Measurements from ENCODE around the gene BAHCC1. TPM values are rescaled to one million over a fixed set of nuclear protein-coding genes. Genes with fewer than 3 reads are reported as not detected.

BAHCC1 gene
- total and polyA plus RNA-seq, 2 of the 4 experiments (the other 2 are of a cell fraction) = 0.36 to 7.8 TPM

DNA sequence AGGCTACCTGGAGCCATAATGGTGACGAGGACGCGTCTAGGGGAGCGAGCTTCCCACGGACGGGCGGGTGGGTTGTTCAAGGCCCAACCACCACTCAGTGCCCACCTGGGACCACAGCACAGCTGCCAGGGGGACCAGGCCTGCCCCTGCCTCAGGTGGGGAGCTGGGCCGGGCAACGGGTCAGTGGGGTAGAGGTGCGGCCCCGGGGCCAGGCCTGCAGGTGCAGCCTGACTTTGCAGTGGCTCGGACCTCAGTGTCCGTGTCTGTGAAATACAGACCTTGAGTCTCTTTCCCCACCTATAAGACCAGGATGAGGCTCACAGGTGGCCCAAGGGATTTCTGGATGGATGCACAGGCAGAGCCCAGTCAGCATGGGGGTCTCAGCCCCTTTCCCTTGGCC lies 74.0 kb downstream of the BAHCC1 start:
- no peaks in the 10 kb centered on the region for H3K4me1 ChIP-seq (ENCODE audit: control insufficient read depth, insufficient read depth, low read length)
- H2AFZ ChIP-seq (replicated peaks; ENCODE audit: low read length, poor library complexity) = no peak overlapping the region
- H3K56ac ChIP-seq (ENCODE audit: extremely low read depth, insufficient read depth, low read length) = no peak overlapping the region
- H3K4ac ChIP-seq (ENCODE audit: low read depth, low read length) = no peak overlapping the region
- H3K23ac ChIP-seq (ENCODE audit: low read depth, low read length) = no peak overlapping the region
- no peak overlapping the region for H4K91ac ChIP-seq (ENCODE audit: insufficient read depth, low read depth, low read length)
- H2BK5ac ChIP-seq (ENCODE audit: low read depth, low read length, poor library complexity, severe bottlenecking) = no peak overlapping the region
- DNase-seq = no peak
- peaks cover 2% of the 10 kb centered on the region; the same call in 1 of the 2 replicates for H3K36me3 ChIP-seq (ENCODE audit: control insufficient read depth, insufficient read depth, low read length)
- H4K20me1 ChIP-seq (ENCODE audit: insufficient read depth, low read length) = no peaks in the 10 kb centered on the region; the same call in 1 of the 2 replicates
- dilution Hi-C loops (cut with HindIII; ENCODE audit: low sequenced_read_pairs, unreplicated experiment) = no loop called here
- H3K4me2 ChIP-seq (ENCODE audit: low read depth, low read length) = no peak overlapping the region
- H2AK5ac ChIP-seq (ENCODE audit: low read depth, low read length) = no peak overlapping the region
- no peak overlapping the region for H3K9ac ChIP-seq (ENCODE audit: low read depth, low read length)
- POLR2A ChIA-PET (ENCODE audit: unreplicated experiment) = interaction anchor here (0.6 kb wide), 1 partner anchor 36 kb away, joined by 5 read pairs; no protein-coding TSS in a partner anchor
- in situ Hi-C loops (cut with MboI; ENCODE audit: low sequenced_read_pairs) = no loop called here
- H3K79me1 ChIP-seq (ENCODE audit: low read depth in 1 of 2, low read length in 2 of 2) = no peaks in the 10 kb centered on the region
- no peak overlapping the region for H3K27ac ChIP-seq (ENCODE audit: insufficient read depth, low read length)
- no peak overlapping the region for H3K18ac ChIP-seq (ENCODE audit: low read depth, low read length)
- no peak overlapping the region for H2BK15ac ChIP-seq (ENCODE audit: low read depth, low read length)
- H3K9me1 ChIP-seq (ENCODE audit: insufficient read depth, low read length) = no peaks in the 10 kb centered on the region
- no peak overlapping the region for H4K5ac ChIP-seq (ENCODE audit: low read depth, low read length)
- no peaks in the 10 kb centered on the region for H3K9me3 ChIP-seq (ENCODE audit: control insufficient read depth, insufficient read depth, low read length)
- no peak overlapping the region for H4K8ac ChIP-seq (ENCODE audit: low read depth in 2 of 2, low read length in 2 of 2)
- intact Hi-C loops (cut with micrococcal nuclease) = no loop called here
- H3K27me3 ChIP-seq (ENCODE audit: control insufficient read depth, insufficient read depth, low read length) = no peaks in the 10 kb centered on the region
- TF ChIP-seq, protein P1, sequence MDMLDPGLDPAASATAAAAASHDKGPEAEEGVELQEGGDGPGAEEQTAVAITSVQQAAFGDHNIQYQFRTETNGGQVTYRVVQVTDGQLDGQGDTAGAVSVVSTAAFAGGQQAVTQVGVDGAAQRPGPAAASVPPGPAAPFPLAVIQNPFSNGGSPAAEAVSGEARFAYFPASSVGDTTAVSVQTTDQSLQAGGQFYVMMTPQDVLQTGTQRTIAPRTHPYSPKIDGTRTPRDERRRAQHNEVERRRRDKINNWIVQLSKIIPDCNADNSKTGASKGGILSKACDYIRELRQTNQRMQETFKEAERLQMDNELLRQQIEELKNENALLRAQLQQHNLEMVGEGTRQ (IDR thresholded peaks at IDR 0.05; ENCODE audit: low read depth, low read length) = no peak
- TF ChIP-seq CEBPB (IDR thresholded peaks at IDR 0.05; ENCODE audit: low read depth, low read length) = no peak
- TF ChIP-seq FOS (IDR thresholded peaks at IDR 0.05; ENCODE audit: low read depth, low read length) = no peak
- no peak for TF ChIP-seq BHLHE40 (IDR thresholded peaks at IDR 0.05; ENCODE audit: low read depth, low read length)
- no peak for TF ChIP-seq RCOR1 (IDR thresholded peaks at IDR 0.05; ENCODE audit: insufficient replicate concordance, low read length)
- TF ChIP-seq CHD1 (IDR thresholded peaks at IDR 0.05; ENCODE audit: low read depth, low read length) = no peak
- TF ChIP-seq MXI1 (IDR thresholded peaks at IDR 0.05; ENCODE audit: borderline replicate concordance, low read depth, low read length) = no peak
- TF ChIP-seq RFX5 (IDR thresholded peaks at IDR 0.05; ENCODE audit: low read depth, low read length) = no peak
- TF ChIP-seq ELK1 (IDR thresholded peaks at IDR 0.05; ENCODE audit: borderline replicate concordance, low read depth, low read length) = no peak
- TF ChIP-seq, protein P2, sequence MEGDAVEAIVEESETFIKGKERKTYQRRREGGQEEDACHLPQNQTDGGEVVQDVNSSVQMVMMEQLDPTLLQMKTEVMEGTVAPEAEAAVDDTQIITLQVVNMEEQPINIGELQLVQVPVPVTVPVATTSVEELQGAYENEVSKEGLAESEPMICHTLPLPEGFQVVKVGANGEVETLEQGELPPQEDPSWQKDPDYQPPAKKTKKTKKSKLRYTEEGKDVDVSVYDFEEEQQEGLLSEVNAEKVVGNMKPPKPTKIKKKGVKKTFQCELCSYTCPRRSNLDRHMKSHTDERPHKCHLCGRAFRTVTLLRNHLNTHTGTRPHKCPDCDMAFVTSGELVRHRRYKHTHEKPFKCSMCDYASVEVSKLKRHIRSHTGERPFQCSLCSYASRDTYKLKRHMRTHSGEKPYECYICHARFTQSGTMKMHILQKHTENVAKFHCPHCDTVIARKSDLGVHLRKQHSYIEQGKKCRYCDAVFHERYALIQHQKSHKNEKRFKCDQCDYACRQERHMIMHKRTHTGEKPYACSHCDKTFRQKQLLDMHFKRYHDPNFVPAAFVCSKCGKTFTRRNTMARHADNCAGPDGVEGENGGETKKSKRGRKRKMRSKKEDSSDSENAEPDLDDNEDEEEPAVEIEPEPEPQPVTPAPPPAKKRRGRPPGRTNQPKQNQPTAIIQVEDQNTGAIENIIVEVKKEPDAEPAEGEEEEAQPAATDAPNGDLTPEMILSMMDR (conservative IDR thresholded peaks at IDR 0.05; ENCODE audit: low read depth, low read length) = no peak
- TF ChIP-seq MAZ (IDR thresholded peaks at IDR 0.05; ENCODE audit: borderline replicate concordance, low read depth, low read length) = no peak
- no peak for TF ChIP-seq NFE2L2 (IDR thresholded peaks at IDR 0.05; ENCODE audit: low read depth, low read length)
- TF ChIP-seq RAD21 (IDR thresholded peaks at IDR 0.05; ENCODE audit: low read length) = no peak
- TF ChIP-seq POLR2A (IDR thresholded peaks at IDR 0.05; ENCODE audit: low read depth, low read length) = no peak
- no peak for TF ChIP-seq SMC3 (IDR thresholded peaks at IDR 0.05; ENCODE audit: low read depth, low read length)
- no peak overlapping the region for H2AK9ac ChIP-seq (replicated peaks; ENCODE audit: low read depth, low read length, poor library complexity)
- 97% methylated on average over 6 of the region's 13 CpGs; no CpG with 5 or more reads in 1 of the 2 experiments for WGBS, 2 experiments (ENCODE audit: extremely low coverage in 2 of 2, insufficient read length in 1 of 2)
- no peak overlapping the region for H2BK120ac ChIP-seq (ENCODE audit: low read depth, low read length)
- BruUV-seq (replicated peaks) = no TSS peak
- no peak overlapping the region for H3K4me3 ChIP-seq (ENCODE audit: insufficient read depth, low read depth, low read length)
- CTCF ChIA-PET = no interaction called here
- no peak overlapping the region for H3K14ac ChIP-seq (replicated peaks; ENCODE audit: low read depth, low read length)
- ATAC-seq (ENCODE audit: low read depth) = no peak
- no peak overlapping the region for H2BK20ac ChIP-seq (ENCODE audit: low read depth, low read length)
